Mesenchymal stem cell (in vitro differentiated cells and primary cell): ENCODE measurements around the gene PKN3. TPM values are rescaled to one million over a fixed set of nuclear protein-coding genes. Genes with fewer than 3 reads are reported as not detected.
A peak's percentile ranks its signal among the peaks of the same experiment; 100 is the strongest.

Experiments
- DNase-seq: peaks from one replicate; pipeline ENCODE4 v3.0.0-alpha.2; 2013
- H2AFZ ChIP-seq: one replicate; pipeline ENCODE4 v1.6.1; 2013; ENCODE audit warnings: low read depth, mild to moderate bottlenecking, control low read depth, inconsistent platforms, low read length, moderate library complexity
- H2AK5ac ChIP-seq: 2 replicates; pipeline ENCODE4 v1.6.1; 2013; ENCODE audit warnings: low read length, moderate library complexity, mild to moderate bottlenecking, inconsistent platforms; ENCODE audit not compliant: severe bottlenecking
- H2BK120ac ChIP-seq: one replicate; pipeline ENCODE4 v1.6.1; 2013; ENCODE audit warnings: low read depth, mild to moderate bottlenecking, inconsistent platforms, low read length, moderate library complexity
- H2BK12ac ChIP-seq, 2 experiments: one replicate each; pipeline ENCODE4 v1.6.1; 2013; ENCODE audit warnings: inconsistent platforms in 2 of 2, low read length in 2 of 2, mild to moderate bottlenecking in 2 of 2, moderate library complexity in 2 of 2, control low read depth in 1 of 2
- H2BK15ac ChIP-seq: one replicate; pipeline ENCODE4 v1.6.1; 2013; ENCODE audit warnings: mild to moderate bottlenecking, low read depth, inconsistent platforms; ENCODE audit not compliant: poor library complexity, severe bottlenecking
- H2BK5ac ChIP-seq: 2 replicates; pipeline ENCODE4 v1.6.1; 2013; ENCODE audit warnings: low read depth, mild to moderate bottlenecking, low read length, control low read depth, inconsistent platforms; ENCODE audit not compliant: poor library complexity, severe bottlenecking
- H3K14ac ChIP-seq, 2 experiments: one replicate each; pipeline ENCODE4 v1.6.1; 2013; ENCODE audit warnings: inconsistent platforms in 2 of 2, low read length in 2 of 2, control low read depth in 1 of 2, mild to moderate bottlenecking in 1 of 2, moderate library complexity in 1 of 2
- H3K18ac ChIP-seq, 2 experiments: one replicate each; pipeline ENCODE4 v1.6.1; 2013; ENCODE audit warnings: inconsistent platforms in 2 of 2, low read length in 2 of 2, control low read depth in 1 of 2, low read depth in 1 of 2, mild to moderate bottlenecking in 1 of 2
- H3K23ac ChIP-seq, 2 experiments: one replicate each; pipeline ENCODE4 v1.6.1; 2013; ENCODE audit warnings: inconsistent platforms in 2 of 2, low read length in 2 of 2, mild to moderate bottlenecking in 2 of 2, moderate library complexity in 2 of 2, control low read depth in 1 of 2
- H3K27ac ChIP-seq: 2 replicates; pipeline ENCODE4 v1.5.1; 2013; ENCODE audit warnings: mild to moderate bottlenecking, moderate library complexity, low read length, control low read depth, inconsistent platforms; ENCODE audit not compliant: poor library complexity, severe bottlenecking
- H3K27me3 ChIP-seq, 2 experiments: 2 replicates each; pipeline versions ENCODE4 v1.6.1 to v1.7.0; 2013; ENCODE audit warnings: low read length in 2 of 2, mild to moderate bottlenecking in 2 of 2, moderate library complexity in 2 of 2, control low read depth in 1 of 2, inconsistent platforms in 1 of 2; ENCODE audit not compliant: control insufficient read depth in 1 of 2, insufficient read depth in 1 of 2
- H3K36me3 ChIP-seq, 2 experiments: 2 replicates each; pipeline versions ENCODE4 v1.6.1 to v1.7.0; 2013; ENCODE audit warnings: low read length in 2 of 2, control low read depth in 1 of 2, inconsistent platforms in 1 of 2, low read depth in 1 of 2, mild to moderate bottlenecking in 1 of 2; ENCODE audit not compliant: insufficient read depth in 2 of 2, control insufficient read depth in 1 of 2
- H3K4ac ChIP-seq, 2 experiments: one replicate each; pipeline ENCODE4 v1.6.1; 2013; ENCODE audit warnings: inconsistent platforms in 2 of 2, low read length in 2 of 2, mild to moderate bottlenecking in 2 of 2, moderate library complexity in 2 of 2, control low read depth in 1 of 2, low read depth in 1 of 2
- H3K4me1 ChIP-seq: 2 replicates; pipeline ENCODE4 v1.6.1; 2013; ENCODE audit warnings: low read depth, low read length, control low read depth; ENCODE audit not compliant: control insufficient read depth, insufficient read depth
- H3K4me2 ChIP-seq: 2 replicates; pipeline ENCODE4 v1.6.1; 2013; ENCODE audit warnings: low read length, mild to moderate bottlenecking, inconsistent platforms; ENCODE audit not compliant: poor library complexity, severe bottlenecking
- H3K4me3 ChIP-seq, 2 experiments: 2 replicates each; pipeline versions ENCODE4 v1.5.1 to v1.7.0; 2013; ENCODE audit warnings: low read length in 2 of 2, mild to moderate bottlenecking in 2 of 2, control low read depth in 1 of 2, low read depth in 1 of 2; ENCODE audit not compliant: insufficient read depth in 1 of 2
- H3K79me1 ChIP-seq: replicated peaks from 2 replicates; pipeline ENCODE4 v1.6.1; 2013; ENCODE audit warnings: mild to moderate bottlenecking, control low read depth, low read length, inconsistent platforms; ENCODE audit not compliant: poor library complexity, severe bottlenecking
- H3K9ac ChIP-seq: 2 replicates; pipeline ENCODE4 v1.7.0; 2013; ENCODE audit warnings: mild to moderate bottlenecking, low read length, moderate library complexity
- H3K9me3 ChIP-seq: 2 replicates; pipeline ENCODE4 v1.7.0; 2013; ENCODE audit warnings: mild to moderate bottlenecking, low read length; ENCODE audit not compliant: control insufficient read depth
- H4K8ac ChIP-seq: one replicate; pipeline ENCODE4 v1.6.1; 2013; ENCODE audit warnings: inconsistent platforms, mild to moderate bottlenecking, low read length, moderate library complexity
- H4K91ac ChIP-seq: one replicate; pipeline ENCODE4 v1.6.1; 2013; ENCODE audit warnings: mild to moderate bottlenecking, low read length, inconsistent platforms
- WGBS: methylation state at CpG from one replicate; pipeline ENCODE4 v1.1.7; 2013; ENCODE audit warnings: mixed read lengths; 5-methylcytosine and 5-hydroxymethylcytosine counted together
- polyA plus RNA-seq, 2 experiments: library from polyadenylated mRNA; stranded (reverse); fragments of 200-250 nt; gene quantifications; one replicate each; pipeline ENCODE4 v1.2.3, GENCODE V29; 2013

The PKN3 gene
- polyA plus RNA-seq (2013, experiment 1 of 2) = 2.0 TPM
- polyA plus RNA-seq (2013, experiment 2 of 2) = 2.0 TPM

DNA sequence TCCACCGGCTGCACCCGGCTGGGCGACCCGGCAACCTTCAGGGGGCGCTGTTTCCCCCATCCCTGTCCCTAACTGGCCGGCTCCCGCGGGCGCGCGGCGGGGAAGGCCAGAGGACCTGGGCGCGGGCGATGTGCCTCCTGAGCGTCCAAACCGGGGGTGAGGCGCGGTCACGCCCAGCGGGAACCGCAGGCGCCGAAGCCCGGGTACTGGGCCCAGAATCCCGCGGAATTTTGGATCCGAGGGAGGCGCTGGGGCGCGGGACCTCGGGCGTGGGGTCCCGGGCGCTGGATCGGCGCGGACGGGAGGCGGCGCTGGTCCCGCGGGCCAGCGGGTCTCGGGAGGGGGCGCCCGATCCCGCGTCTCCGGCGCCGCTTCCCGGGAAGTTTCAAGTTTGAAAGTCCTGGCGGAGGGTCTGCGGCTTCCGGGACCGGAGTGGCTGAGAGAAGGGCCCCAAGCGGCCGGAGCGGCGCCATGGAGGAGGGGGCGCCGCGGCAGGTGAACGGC lies at the start of gene PKN3:
Gene PKN3, plus strand, starts transcription at position 59 of the 504 bp plus-strand sequence. Its CDS starts 413 bp downstream, at position 472.
- WGBS = 1% methylated on average over 45 of the region's 65 CpGs
- Histone ChIP-seq H3K9ac (peak within 1 kb of the TSS; percentile 58), H2BK120ac (no peak within 1 kb of the TSS), H3K4me3 (peak within 1 kb of the TSS; percentile 73 to 76), H3K27ac (no peak within 1 kb of the TSS), H3K4me2 (peak within 1 kb of the TSS; percentile 84), H3K4ac (no peak within 1 kb of the TSS), H3K36me3 (peaks cover under 1 to 9% of the 10 kb centered on the region in 2 experiments), H4K91ac (no peak within 1 kb of the TSS), H4K8ac (peak within 1 kb of the TSS; percentile 35), H3K14ac (peak within 1 kb of the TSS in 1 of 2 experiments; percentile 23), H3K18ac (peak within 1 kb of the TSS; percentile 46 to 54), H2BK12ac (peak within 1 kb of the TSS in 1 of 2 experiments; percentile 15), H3K9me3 (no peaks in the 10 kb centered on the region), H3K79me1 (peaks cover 6% of the 10 kb centered on the region), H2BK5ac (no peak within 1 kb of the TSS), H3K4me1 (peaks cover 18% of the 10 kb centered on the region), H2BK15ac (peak within 1 kb of the TSS; percentile 88), H2AFZ (peak within 1 kb of the TSS; percentile 66), H3K27me3 (no peaks in the 10 kb centered on the region), H3K23ac (peak within 1 kb of the TSS in 1 of 2 experiments; percentile 34), H2AK5ac (no peak within 1 kb of the TSS)
- peak; percentile 82 for DNase-seq

DNA sequence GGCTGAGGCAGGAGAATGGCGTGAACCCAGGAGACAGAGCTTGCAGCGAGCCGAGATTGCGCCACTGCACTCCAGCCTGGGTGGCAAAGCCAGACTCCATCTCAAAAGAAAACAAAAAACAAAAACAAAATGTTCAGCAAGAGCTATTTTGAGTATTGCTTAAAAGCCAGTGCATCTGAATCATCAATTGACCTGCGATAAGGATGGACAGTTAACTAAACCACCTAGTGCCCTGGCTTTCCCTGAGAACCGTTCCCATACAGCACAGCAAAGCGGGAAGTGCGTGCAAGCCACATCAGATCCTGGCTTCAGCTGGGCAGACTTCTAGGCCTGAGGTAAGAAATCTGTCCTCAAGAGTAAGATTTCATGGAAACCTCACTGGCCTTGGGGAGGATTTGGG lies 48.4 kb upstream of the PKN3 start:
- H3K23ac ChIP-seq = no peak overlapping the region
- H3K27me3 ChIP-seq = no peaks in the 10 kb centered on the region
- H2AFZ ChIP-seq = no peak overlapping the region
- H2BK5ac ChIP-seq = no peak overlapping the region
- H3K9me3 ChIP-seq = no peaks in the 10 kb centered on the region
- no peak overlapping the region for H3K4me3 ChIP-seq
- H3K4me1 ChIP-seq = peaks cover 7% of the 10 kb centered on the region
- H2BK15ac ChIP-seq = no peak overlapping the region
- H2BK120ac ChIP-seq = no peak overlapping the region
- H3K27ac ChIP-seq = no peak overlapping the region
- H3K9ac ChIP-seq = no peak overlapping the region
- no peak for DNase-seq
- H3K18ac ChIP-seq = no peak overlapping the region
- H3K36me3 ChIP-seq = no peaks in the 10 kb centered on the region
- no peak overlapping the region for H3K14ac ChIP-seq
- no peak overlapping the region for H4K8ac ChIP-seq
- H3K4me2 ChIP-seq = no peak overlapping the region
- WGBS = 95% methylated on average over 8 of the region's 8 CpGs
- H3K4ac ChIP-seq = no peak overlapping the region
- H4K91ac ChIP-seq = no peak overlapping the region
- H2AK5ac ChIP-seq = no peak overlapping the region
- peaks cover 12% of the 10 kb centered on the region for H3K79me1 ChIP-seq
- no peak overlapping the region for H2BK12ac ChIP-seq

DNA sequence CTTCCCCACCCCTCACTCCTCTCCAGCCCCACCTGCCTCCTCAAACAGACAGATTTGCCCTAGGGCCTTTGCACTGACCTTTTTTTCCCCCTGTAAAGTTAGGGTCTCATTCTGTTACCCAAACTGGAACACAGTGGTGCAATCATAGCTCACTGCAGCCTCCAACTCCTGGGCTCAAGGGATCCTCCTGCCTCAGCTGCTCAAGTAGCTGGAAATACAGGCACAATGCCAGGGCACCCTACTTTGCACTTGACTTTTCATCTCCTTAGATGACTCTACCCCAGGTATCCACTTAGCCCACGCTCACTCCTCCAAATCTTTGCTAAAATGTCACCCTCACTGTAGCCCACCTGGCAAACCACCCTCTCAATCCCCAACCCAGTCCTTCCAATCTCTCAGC lies 47.8 kb upstream of the PKN3 start:
- Histone ChIP-seq H3K4ac (no peak overlapping the region), H3K18ac (no peak overlapping the region), H3K27me3 (no peaks in the 10 kb centered on the region), H3K9me3 (no peaks in the 10 kb centered on the region), H4K8ac (no peak overlapping the region), H2BK5ac (no peak overlapping the region), H3K4me1 (peaks cover 2% of the 10 kb centered on the region), H3K9ac (no peak overlapping the region), H3K23ac (no peak overlapping the region), H3K27ac (no peak overlapping the region), H3K79me1 (peaks cover 12% of the 10 kb centered on the region), H2AK5ac (no peak overlapping the region), H2AFZ (no peak overlapping the region), H3K36me3 (no peaks in the 10 kb centered on the region), H2BK120ac (no peak overlapping the region), H2BK15ac (no peak overlapping the region), H3K4me2 (no peak overlapping the region), H3K4me3 (no peak overlapping the region), H2BK12ac (no peak overlapping the region), H4K91ac (no peak overlapping the region), H3K14ac (no peak overlapping the region)
- 100% methylated on average over 1 of the region's 1 CpG for WGBS
- DNase-seq = no peak

DNA sequence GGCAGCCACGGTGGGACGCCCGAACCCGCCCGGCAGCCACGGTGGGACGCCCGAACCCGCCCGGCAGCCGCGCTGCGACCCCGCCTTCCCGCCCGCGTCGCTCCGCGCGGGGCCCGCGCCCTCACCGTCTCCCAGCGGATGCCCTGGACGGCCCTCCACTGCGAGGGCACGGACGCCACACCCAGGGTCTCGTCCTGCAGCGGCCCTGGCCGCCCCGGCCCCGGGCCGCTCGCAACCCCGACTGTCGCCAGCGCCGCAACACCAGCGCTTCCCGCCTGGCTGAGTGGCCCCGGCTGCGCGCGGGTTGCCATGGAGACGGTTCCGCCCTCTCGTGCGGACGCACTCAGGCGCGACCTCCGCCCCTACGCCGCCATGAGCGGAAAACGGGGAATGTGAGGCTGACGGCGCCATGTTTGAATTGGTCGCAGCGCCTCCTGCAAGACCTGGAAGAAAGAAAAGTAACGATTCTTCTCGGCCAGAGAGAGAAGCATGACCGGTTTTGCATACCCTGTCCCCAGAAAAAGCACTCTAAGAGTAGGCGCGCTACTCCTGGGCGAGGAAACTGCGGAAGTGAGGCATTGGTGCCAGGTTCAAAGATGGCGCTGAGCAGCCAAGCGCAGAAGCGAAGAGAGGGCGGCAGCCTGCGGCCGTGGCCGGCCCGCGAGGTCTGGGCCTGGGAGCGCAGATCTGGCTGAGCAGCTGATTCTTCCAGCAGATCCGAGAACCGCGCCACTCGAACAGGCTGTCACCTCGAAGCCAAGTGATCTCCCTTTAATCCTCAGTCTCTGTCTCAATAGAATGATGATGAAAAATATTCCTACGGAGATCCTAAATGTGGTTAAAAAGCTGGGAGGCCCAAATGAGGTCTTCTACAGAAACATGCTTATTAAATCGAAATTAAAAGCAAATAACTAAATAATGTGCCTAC lies 45.6 kb upstream of the PKN3 start, which contains the start of gene DYNC2I2:
Gene DYNC2I2, minus strand, starts transcription at position 432 of the 928 bp plus-strand sequence. Its CDS starts 121 bp downstream, at position 311.
- Histone ChIP-seq H3K14ac (peak within 1 kb of the TSS in 1 of 2 experiments; percentile 84), H3K79me1 (peaks cover 12% of the 10 kb centered on the region), H4K91ac (peak within 1 kb of the TSS; percentile 99), H3K4me3 (peak within 1 kb of the TSS; percentile 82 to 92), H2AFZ (peak within 1 kb of the TSS; percentile 84), H3K4me1 (peaks cover 2% of the 10 kb centered on the region), H2BK120ac (peak within 1 kb of the TSS; percentile 99), H3K36me3 (no peaks in the 10 kb centered on the region), H3K4me2 (peak within 1 kb of the TSS; percentile 81), H4K8ac (peak within 1 kb of the TSS; percentile 100), H3K4ac (peak within 1 kb of the TSS; percentile 42 to 92), H2BK5ac (peak within 1 kb of the TSS; percentile 85), H2BK12ac (peak within 1 kb of the TSS; percentile 34 to 49), H2AK5ac (no peak within 1 kb of the TSS), H3K23ac (peak within 1 kb of the TSS in 1 of 2 experiments; percentile 92), H3K27me3 (no peaks in the 10 kb centered on the region), H3K9ac (peak within 1 kb of the TSS; percentile 94), H3K27ac (peak within 1 kb of the TSS; percentile 95), H3K9me3 (no peaks in the 10 kb centered on the region), H3K18ac (peak within 1 kb of the TSS; percentile 90 to 100), H2BK15ac (peak within 1 kb of the TSS; percentile 73)
- WGBS = under 1% methylated on average over 64 of the region's 86 CpGs
- DNase-seq = peak; percentile 94
